HEK293T (cell line): ENCODE measurements around the gene NEUROD2.

ENCODE experiments used
- FOXA1 ChIP-seq: fragments of 450-650 bp; IDR thresholded peaks from 2 replicates; pipeline ENCODE4 v1.6.1; 2016; ENCODE audit warnings: mild to moderate bottlenecking
- LEF1 ChIP-seq: fragments of 450-650 bp; IDR thresholded peaks from 2 replicates; pipeline ENCODE4 v1.6.1; 2017; ENCODE audit warnings: mild to moderate bottlenecking, borderline replicate concordance
- NFRKB ChIP-seq: fragments of 450-650 bp; IDR thresholded peaks from 2 replicates; pipeline ENCODE4 v1.6.1; 2016; ENCODE audit warnings: mild to moderate bottlenecking, moderate library complexity
- SP1 ChIP-seq: fragments of 450-650 bp; IDR thresholded peaks from 2 replicates; pipeline ENCODE4 v1.6.1; 2017
- SUZ12 ChIP-seq: fragments of 450-650 bp; IDR thresholded peaks from 2 replicates; pipeline ENCODE4 v1.6.1; 2016; ENCODE audit warnings: mild to moderate bottlenecking
- TARDBP ChIP-seq: fragments of 450-650 bp; IDR thresholded peaks from 2 replicates; pipeline ENCODE4 v1.6.1; 2016
- ZNF384 ChIP-seq: fragments of 450-650 bp; IDR thresholded peaks from 2 replicates; pipeline ENCODE4 v1.6.1; 2016
- TF ChIP-seq, protein P1 (sequence below): fragments of 450-650 bp; IDR thresholded peaks from 2 replicates; pipeline ENCODE4 v1.6.1; 2016

DNA sequence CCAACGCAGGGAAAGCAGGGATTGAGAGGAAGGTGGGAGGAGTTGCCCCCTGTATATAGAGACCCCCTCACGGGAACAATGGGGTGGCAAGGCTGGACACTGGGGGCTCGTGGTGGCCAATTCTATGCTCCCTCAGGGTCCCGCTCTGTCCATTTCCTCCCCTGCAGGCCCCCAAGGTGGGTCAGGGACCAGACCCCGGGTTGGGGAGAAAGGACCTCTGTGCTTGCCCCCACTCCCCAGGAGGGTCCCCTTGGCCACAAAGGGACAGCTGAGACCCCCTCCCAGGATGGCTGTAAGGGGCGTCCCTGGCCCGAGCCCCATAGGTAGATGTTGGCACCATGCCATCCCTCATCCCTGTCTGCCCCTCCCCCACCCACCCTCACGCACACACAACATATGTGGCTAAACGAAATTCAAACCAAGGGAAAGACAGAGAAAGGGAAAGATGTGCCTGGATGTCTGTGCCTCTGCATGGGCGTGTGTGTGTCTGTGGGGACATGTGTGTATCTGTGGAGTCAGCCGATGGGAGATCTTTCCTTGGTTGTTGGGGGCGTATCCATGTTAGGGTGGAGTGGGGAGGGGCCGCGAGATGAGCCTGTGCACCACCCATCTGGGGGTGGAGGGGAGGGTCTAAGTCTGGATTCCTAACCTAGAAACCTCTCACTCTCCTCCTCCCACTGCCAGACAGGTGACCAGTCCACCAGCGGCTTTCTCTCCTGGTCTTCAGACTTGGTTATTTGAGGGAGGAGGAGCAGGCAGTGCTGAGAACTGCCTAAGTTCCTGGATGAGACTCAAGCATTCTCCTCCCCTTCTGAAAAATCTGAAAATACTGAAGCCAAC is 642 bp upstream of the NEUROD2 start:
- TF ChIP-seq SP1 = no peak
- TF ChIP-seq LEF1 = no peak
- no peak for TF ChIP-seq TARDBP
- no peak for TF ChIP-seq NFRKB
- no peak for TF ChIP-seq ZNF384
- TF ChIP-seq, protein P1, sequence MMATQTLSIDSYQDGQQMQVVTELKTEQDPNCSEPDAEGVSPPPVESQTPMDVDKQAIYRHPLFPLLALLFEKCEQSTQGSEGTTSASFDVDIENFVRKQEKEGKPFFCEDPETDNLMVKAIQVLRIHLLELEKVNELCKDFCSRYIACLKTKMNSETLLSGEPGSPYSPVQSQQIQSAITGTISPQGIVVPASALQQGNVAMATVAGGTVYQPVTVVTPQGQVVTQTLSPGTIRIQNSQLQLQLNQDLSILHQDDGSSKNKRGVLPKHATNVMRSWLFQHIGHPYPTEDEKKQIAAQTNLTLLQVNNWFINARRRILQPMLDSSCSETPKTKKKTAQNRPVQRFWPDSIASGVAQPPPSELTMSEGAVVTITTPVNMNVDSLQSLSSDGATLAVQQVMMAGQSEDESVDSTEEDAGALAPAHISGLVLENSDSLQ = no peak
- TF ChIP-seq FOXA1 = no peak
- no peak for TF ChIP-seq SUZ12
